Uterus (tissue), 4 donors: ENCODE measurements around the gene WDFY4. TPM values are rescaled to one million over a fixed set of nuclear protein-coding genes. Genes with fewer than 3 reads are reported as not detected.

Source experiments
- DNase-seq, 2 donors: peaks; one replicate each; pipeline ENCODE4 v3.0.0-alpha.2; 2019 to 2020
- H3K27ac ChIP-seq, 2 donors: fragments of 200-600 bp; sonication (generic); 1 replicate in 1 of 2; 2 replicates in 1 of 2; pipeline ENCODE4 v1.5.1; 2016 to 2018
- H3K27me3 ChIP-seq, 2 donors: fragments of 200-600 bp; sonication (generic); one replicate each; pipeline ENCODE4 v1.5.1; 2018 to 2019; ENCODE audit warnings: control low read depth in 1 of 2
- H3K36me3 ChIP-seq, 2 donors: fragments of 200-600 bp; sonication (generic); one replicate each; pipeline ENCODE4 v1.5.1; 2019; ENCODE audit warnings: control low read depth in 1 of 2
- H3K4me1 ChIP-seq, 2 donors: fragments of 200-600 bp; sonication (generic); one replicate each; pipeline ENCODE4 v1.5.1; 2018 to 2019; ENCODE audit warnings: control low read depth in 1 of 2
- H3K4me3 ChIP-seq, 2 donors: fragments of 200-600 bp; sonication (generic); 1 replicate in 1 of 2; 2 replicates in 1 of 2; pipeline ENCODE4 v1.5.1; 2018 to 2019; ENCODE audit warnings: mild to moderate bottlenecking in 1 of 2
- H3K9me3 ChIP-seq, 2 donors: fragments of 200-600 bp; sonication (generic); one replicate each; pipeline ENCODE4 v1.5.1; 2019; ENCODE audit warnings: control low read depth in 1 of 2
- POLR2A ChIP-seq, 2 donors: fragments of 450-650 bp; IDR thresholded peaks; one replicate each; pipeline ENCODE4 v1.6.1; 2016; ENCODE audit warnings: antibody characterized with exemption in 2 of 2, mild to moderate bottlenecking in 1 of 2, moderate library complexity in 1 of 2
- intact Hi-C: fragments of 100-400 bp; cut with DNase I; formaldehyde crosslinking; loops from one replicate; pipeline ENCODE4 v1.15.1; 2023; ENCODE audit warnings: low total_unique reads
- total RNA-seq, 4 donors: library from RNA; depleted of rRNA in 3 of 4; stranded (reverse); fragments of >200 nt in 3 of 4; gene quantifications; one replicate each; pipeline versions ENCODE4 v1.1.0 to v1.2.4, GENCODE V29; 2014 to 2023
- TF ChIP-seq, protein P1 (sequence below), 4 experiments: fragments of 200-600 bp in 2 of 4; fragments of 450-650 bp in 2 of 4; sonication (generic) in 2 of 4; IDR thresholded peaks; one replicate each; pipeline ENCODE4 v1.5.1; 2016 to 2019; ENCODE audit warnings: antibody characterized with exemption in 4 of 4, mild to moderate bottlenecking in 2 of 4, moderate library complexity in 1 of 4
- donor health status: DM: yes; HTN: yes; CAD: no.

The WDFY4 gene
- total RNA-seq, 4 donors from 2014 or later: 0.26 to 5.2 (median 1.2) TPM

DNA sequence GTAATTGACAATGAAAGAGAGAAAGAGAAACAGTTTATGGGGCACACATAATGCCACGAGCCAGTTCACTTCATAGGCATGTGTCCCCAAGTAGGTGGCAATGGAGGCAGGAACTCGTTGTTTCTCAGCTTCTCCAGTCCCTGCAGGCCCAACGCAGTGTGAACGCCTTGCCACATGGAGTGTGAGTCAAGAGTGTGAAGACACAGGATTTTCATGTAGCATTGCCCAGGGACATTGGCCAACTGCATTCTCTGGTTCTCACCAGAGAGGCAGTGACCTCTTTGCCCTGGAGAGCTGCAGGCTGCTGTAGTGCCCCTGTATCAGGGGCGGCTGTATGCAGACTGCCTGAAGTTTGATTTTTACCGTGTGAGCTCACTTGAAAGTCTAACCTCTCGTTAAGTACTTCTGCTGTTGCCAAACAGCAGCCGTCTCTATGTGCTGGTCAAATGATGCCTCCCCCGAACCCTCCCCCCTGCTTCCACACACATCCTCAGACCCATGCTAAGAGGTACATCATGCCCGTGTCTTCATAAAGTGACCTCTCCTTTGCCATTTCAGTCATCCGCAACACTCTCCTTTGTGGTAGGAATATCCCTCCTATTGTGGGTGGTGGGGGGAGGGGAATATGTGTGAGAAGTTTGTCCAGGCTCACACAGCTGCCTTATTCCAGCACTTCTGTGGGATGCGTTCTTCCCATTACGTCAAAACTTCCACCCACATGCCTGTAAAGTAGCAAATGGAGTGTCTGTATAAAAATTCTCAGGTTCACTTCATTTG lies 242.3 kb downstream of the WDFY4 start:
- intact Hi-C loops: no loop called here

GRCh38 chr10:48929413-48929990 lies 244.8 kb downstream of the WDFY4 start:
- Histone ChIP-seq H3K27me3 (no peaks in the 10 kb centered on the region), H3K4me3 (no peak overlapping the region), H3K36me3 (no peaks in the 10 kb centered on the region), H3K4me1 (no peaks in the 10 kb centered on the region), H3K27ac (no peak overlapping the region), H3K9me3 (no peaks in the 10 kb centered on the region)
- intact Hi-C loops: no loop called here
- DNase-seq: no peak
- TF ChIP-seq, protein P1, sequence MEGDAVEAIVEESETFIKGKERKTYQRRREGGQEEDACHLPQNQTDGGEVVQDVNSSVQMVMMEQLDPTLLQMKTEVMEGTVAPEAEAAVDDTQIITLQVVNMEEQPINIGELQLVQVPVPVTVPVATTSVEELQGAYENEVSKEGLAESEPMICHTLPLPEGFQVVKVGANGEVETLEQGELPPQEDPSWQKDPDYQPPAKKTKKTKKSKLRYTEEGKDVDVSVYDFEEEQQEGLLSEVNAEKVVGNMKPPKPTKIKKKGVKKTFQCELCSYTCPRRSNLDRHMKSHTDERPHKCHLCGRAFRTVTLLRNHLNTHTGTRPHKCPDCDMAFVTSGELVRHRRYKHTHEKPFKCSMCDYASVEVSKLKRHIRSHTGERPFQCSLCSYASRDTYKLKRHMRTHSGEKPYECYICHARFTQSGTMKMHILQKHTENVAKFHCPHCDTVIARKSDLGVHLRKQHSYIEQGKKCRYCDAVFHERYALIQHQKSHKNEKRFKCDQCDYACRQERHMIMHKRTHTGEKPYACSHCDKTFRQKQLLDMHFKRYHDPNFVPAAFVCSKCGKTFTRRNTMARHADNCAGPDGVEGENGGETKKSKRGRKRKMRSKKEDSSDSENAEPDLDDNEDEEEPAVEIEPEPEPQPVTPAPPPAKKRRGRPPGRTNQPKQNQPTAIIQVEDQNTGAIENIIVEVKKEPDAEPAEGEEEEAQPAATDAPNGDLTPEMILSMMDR (IDR thresholded peaks at IDR 0.05): no peak
- TF ChIP-seq POLR2A (IDR thresholded peaks at IDR 0.05): no peak

More for the DNA sequence above, 242.3 kb downstream of the WDFY4 start:
- DNase-seq: no peak
- no peak overlapping the region for H3K4me3 ChIP-seq
- H3K27ac ChIP-seq: no peak overlapping the region
- H3K36me3 ChIP-seq: no peaks in the 10 kb centered on the region
- no peaks in the 10 kb centered on the region for H3K27me3 ChIP-seq
- H3K4me1 ChIP-seq: no peaks in the 10 kb centered on the region
- no peaks in the 10 kb centered on the region for H3K9me3 ChIP-seq
- TF ChIP-seq, protein P1 (IDR thresholded peaks at IDR 0.05): no peak
- TF ChIP-seq POLR2A (IDR thresholded peaks at IDR 0.05): no peak

- intact Hi-C loops: no loop called here
- no peak for DNase-seq
- H3K27ac ChIP-seq: no peak overlapping the region
- H3K27me3 ChIP-seq: no peaks in the 10 kb centered on the region
- H3K4me3 ChIP-seq: no peak overlapping the region
- no peak for TF ChIP-seq POLR2A (IDR thresholded peaks at IDR 0.05)
- TF ChIP-seq, protein P1 (IDR thresholded peaks at IDR 0.05): no peak
- no peaks in the 10 kb centered on the region for H3K36me3 ChIP-seq
- no peaks in the 10 kb centered on the region for H3K4me1 ChIP-seq
- no peaks in the 10 kb centered on the region for H3K9me3 ChIP-seq
Measured at GRCh38 chr10:48931188-48931587, 246.5 kb downstream of the WDFY4 start.

GRCh38 chr10:48932831-48933664 lies 248.4 kb downstream of the WDFY4 start:
- no peaks in the 10 kb centered on the region for H3K9me3 ChIP-seq
- TF ChIP-seq, protein P1 (IDR thresholded peaks at IDR 0.05): no peak
- TF ChIP-seq POLR2A (IDR thresholded peaks at IDR 0.05): no peak
- no peaks in the 10 kb centered on the region for H3K4me1 ChIP-seq
- H3K27ac ChIP-seq: no peak overlapping the region
- H3K4me3 ChIP-seq: no peak overlapping the region
- H3K27me3 ChIP-seq: no peaks in the 10 kb centered on the region
- H3K36me3 ChIP-seq: no peaks in the 10 kb centered on the region
- intact Hi-C loops: no loop called here
- no peak for DNase-seq
